Lung (tissue), 12 donors: ENCODE measurements around the gene ARHGAP10. TPM values are rescaled to one million over a fixed set of nuclear protein-coding genes. Genes with fewer than 3 reads are reported as not detected.

Experiments used
- ATAC-seq: fragments of 200-7000 bp; cut with Tn5 transposase; one replicate; pipeline ENCODE4 v1.9.1; 2020; ENCODE audit warnings: moderate number of reproducible peaks; ENCODE audit not compliant: insufficient read depth, low FRiP score
- DNase-seq, 3 donors: peaks; one replicate each; pipeline ENCODE4 v3.0.0-alpha.2; 2013 to 2017
- H3K27ac ChIP-seq, 2 donors: one replicate each; pipeline ENCODE4 v1.5.1; 2013; ENCODE audit warnings: mild to moderate bottlenecking in 2 of 2, moderate library complexity in 2 of 2, control low read depth in 1 of 2, inconsistent platforms in 1 of 2, low read depth in 1 of 2, low read length in 1 of 2
- H3K27me3 ChIP-seq, 3 donors: one replicate each; pipeline ENCODE4 v1.5.1; 2013; ENCODE audit warnings: low read length in 2 of 3; ENCODE audit not compliant: control insufficient read depth in 3 of 3, insufficient read depth in 3 of 3
- H3K36me3 ChIP-seq, 4 donors: one replicate each; pipeline ENCODE4 v1.5.1; 2013; ENCODE audit warnings: low read length in 4 of 4, mild to moderate bottlenecking in 1 of 4, moderate library complexity in 1 of 4; ENCODE audit not compliant: control insufficient read depth in 4 of 4, insufficient read depth in 4 of 4
- H3K4me1 ChIP-seq, 5 donors: one replicate each; pipeline ENCODE4 v1.5.1; 2013; ENCODE audit warnings: low read length in 5 of 5, mild to moderate bottlenecking in 2 of 5, moderate library complexity in 1 of 5; ENCODE audit not compliant: control insufficient read depth in 5 of 5, insufficient read depth in 5 of 5
- H3K4me3 ChIP-seq: one replicate; pipeline ENCODE4 v1.5.1; 2013; ENCODE audit warnings: mild to moderate bottlenecking, control low read depth, moderate library complexity
- H3K9ac ChIP-seq, 2 donors: one replicate each; pipeline ENCODE4 v1.5.1; 2013; ENCODE audit warnings: low read length in 2 of 2, control low read depth in 1 of 2; ENCODE audit not compliant: insufficient read depth in 1 of 2
- H3K9me3 ChIP-seq, 4 donors: one replicate each; pipeline ENCODE4 v1.5.1; 2013; ENCODE audit warnings: low read length in 3 of 4, mild to moderate bottlenecking in 1 of 4, moderate library complexity in 1 of 4; ENCODE audit not compliant: control insufficient read depth in 4 of 4, insufficient read depth in 3 of 4
- WGBS, 2 donors: extraction: QIAGEN DNeasy Blood & Tissue Kit; methylation state at CpG; one replicate each; pipeline ENCODE4 v1.1.7; 2013; 5-methylcytosine and 5-hydroxymethylcytosine counted together
- polyA plus RNA-seq, 2 donors: library from polyadenylated mRNA; stranded (reverse); fragments of 200-250 nt; gene quantifications; one replicate each; pipeline ENCODE4 v1.2.1, GENCODE V29; 2013
- total RNA-seq, 2 donors: library from RNA; depleted of rRNA in 1 of 2; stranded (reverse); fragments of >200 nt in 1 of 2; gene quantifications; one replicate each; pipeline ENCODE4 v1.2.1, GENCODE V29; 2014 to 2021
- TF ChIP-seq, protein P1 (sequence below): IDR thresholded peaks from 2 replicates; pipeline ENCODE4 v1.5.1; 2012; ENCODE audit warnings: mild to moderate bottlenecking; ENCODE audit errors: control extremely low read depth, extremely low read depth
- donor health status: control.
- donor health status: control.
- donor health status: Bipolar disorder and iron deficiency.
- donor health status: healthy.
- donor health status: DM: yes; HTN: yes; CAD: no.

Gene ARHGAP10
- total and polyA plus RNA-seq, 4 donors: 9.1 to 25.0 (median 17.5) TPM

DNA sequence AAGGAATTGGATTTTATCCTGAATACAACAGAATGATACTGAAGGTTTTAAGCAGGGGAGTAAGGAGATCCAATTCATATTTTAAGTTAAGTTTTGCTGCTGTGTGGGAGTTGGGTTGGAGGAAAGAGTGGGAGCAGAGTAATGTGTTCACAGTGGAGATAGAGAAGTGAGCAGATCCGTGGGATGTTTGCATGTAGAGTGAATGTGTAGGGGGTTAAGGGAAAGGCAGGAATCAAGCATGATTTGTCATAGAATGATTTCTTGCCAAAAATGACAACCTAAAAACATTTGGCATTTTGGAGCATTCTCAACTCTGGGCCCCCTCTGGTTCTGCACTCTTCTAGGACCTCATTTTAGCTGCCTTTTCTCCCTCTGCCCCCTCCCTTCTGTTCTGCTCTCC, 76.6 kb downstream of the ARHGAP10 start:
- peaks cover 0 to 32% (median 5%) of the 10 kb centered on the region in 5 donors for H3K4me1 ChIP-seq
- DNase-seq: no peak
- 36 to 54% methylated on average over 1 of the region's 1 CpG for WGBS, 2 donors
- H3K27me3 ChIP-seq: no peaks in the 10 kb centered on the region
- no peaks in the 10 kb centered on the region for H3K9me3 ChIP-seq
- TF ChIP-seq, protein P1, sequence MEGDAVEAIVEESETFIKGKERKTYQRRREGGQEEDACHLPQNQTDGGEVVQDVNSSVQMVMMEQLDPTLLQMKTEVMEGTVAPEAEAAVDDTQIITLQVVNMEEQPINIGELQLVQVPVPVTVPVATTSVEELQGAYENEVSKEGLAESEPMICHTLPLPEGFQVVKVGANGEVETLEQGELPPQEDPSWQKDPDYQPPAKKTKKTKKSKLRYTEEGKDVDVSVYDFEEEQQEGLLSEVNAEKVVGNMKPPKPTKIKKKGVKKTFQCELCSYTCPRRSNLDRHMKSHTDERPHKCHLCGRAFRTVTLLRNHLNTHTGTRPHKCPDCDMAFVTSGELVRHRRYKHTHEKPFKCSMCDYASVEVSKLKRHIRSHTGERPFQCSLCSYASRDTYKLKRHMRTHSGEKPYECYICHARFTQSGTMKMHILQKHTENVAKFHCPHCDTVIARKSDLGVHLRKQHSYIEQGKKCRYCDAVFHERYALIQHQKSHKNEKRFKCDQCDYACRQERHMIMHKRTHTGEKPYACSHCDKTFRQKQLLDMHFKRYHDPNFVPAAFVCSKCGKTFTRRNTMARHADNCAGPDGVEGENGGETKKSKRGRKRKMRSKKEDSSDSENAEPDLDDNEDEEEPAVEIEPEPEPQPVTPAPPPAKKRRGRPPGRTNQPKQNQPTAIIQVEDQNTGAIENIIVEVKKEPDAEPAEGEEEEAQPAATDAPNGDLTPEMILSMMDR: no peak
- H3K27ac ChIP-seq: no peak overlapping the region
- no peak overlapping the region for H3K4me3 ChIP-seq
- no peaks in the 10 kb centered on the region for H3K36me3 ChIP-seq
- H3K9ac ChIP-seq: no peak overlapping the region
- ATAC-seq: peak; percentile 48

DNA sequence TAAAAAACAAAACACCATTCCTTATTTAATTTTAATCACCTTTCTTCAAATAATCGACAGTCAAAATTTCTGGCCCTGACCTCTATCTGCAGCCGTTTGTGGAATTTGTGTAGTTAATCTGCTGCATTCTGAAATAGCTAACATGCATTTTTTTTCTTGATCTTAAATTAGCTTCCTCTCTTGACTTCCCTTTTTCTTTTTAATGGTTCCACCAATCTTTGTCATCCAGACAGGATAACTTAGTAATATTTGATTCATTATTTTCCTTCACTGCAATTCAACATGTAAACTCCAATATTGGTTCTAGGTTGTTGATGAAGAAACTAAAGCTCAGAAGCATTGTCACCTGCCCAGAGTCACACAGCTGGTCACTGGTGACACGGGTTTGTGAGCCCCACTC, 77.3 kb downstream of the ARHGAP10 start:
- DNase-seq (no peak), ATAC-seq (no peak)
- 31 to 56% methylated on average over 3 of the region's 3 CpGs for WGBS, 2 donors
- Histone ChIP-seq H3K27ac (no peak overlapping the region), H3K27me3 (no peaks in the 10 kb centered on the region), H3K36me3 (no peaks in the 10 kb centered on the region), H3K9ac (no peak overlapping the region), H3K4me3 (no peak overlapping the region), H3K9me3 (no peaks in the 10 kb centered on the region), H3K4me1 (peaks cover 0 to 34% (median 5%) of the 10 kb centered on the region in 5 donors)
- TF ChIP-seq, protein P1: no peak

DNA sequence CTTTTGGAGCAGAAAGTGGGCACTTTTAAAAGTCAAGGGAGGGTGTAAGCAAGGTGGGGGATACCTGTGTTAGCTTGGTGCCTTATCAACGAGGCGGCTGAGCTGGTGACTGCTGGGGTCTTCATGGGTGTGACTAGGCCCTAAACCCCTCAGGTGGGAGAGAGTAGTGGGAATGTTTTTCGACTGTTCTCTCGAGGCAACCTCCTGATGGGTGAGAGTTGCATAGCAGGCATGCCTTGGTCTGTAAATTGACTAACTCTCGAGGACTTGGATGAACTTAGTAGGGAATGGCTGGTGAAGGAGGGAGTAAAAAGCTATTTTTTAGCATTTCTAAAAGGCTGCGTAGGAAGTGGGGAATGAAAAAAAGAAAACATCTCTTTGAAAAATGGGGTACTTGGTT, 80.0 kb downstream of the ARHGAP10 start:
- H3K9me3 ChIP-seq: no peaks in the 10 kb centered on the region
- H3K9ac ChIP-seq: no peak overlapping the region
- TF ChIP-seq, protein P1: no peak
- H3K36me3 ChIP-seq: no peaks in the 10 kb centered on the region
- ATAC-seq (no peak), DNase-seq (no peak)
- H3K27ac ChIP-seq: no peak overlapping the region
- no peak overlapping the region for H3K4me3 ChIP-seq
- 93% methylated on average over 6 of the region's 6 CpGs for WGBS, 2 donors
- H3K27me3 ChIP-seq: no peaks in the 10 kb centered on the region
- peaks cover 4 to 39% (median 7%) of the 10 kb centered on the region in 5 donors for H3K4me1 ChIP-seq

DNA sequence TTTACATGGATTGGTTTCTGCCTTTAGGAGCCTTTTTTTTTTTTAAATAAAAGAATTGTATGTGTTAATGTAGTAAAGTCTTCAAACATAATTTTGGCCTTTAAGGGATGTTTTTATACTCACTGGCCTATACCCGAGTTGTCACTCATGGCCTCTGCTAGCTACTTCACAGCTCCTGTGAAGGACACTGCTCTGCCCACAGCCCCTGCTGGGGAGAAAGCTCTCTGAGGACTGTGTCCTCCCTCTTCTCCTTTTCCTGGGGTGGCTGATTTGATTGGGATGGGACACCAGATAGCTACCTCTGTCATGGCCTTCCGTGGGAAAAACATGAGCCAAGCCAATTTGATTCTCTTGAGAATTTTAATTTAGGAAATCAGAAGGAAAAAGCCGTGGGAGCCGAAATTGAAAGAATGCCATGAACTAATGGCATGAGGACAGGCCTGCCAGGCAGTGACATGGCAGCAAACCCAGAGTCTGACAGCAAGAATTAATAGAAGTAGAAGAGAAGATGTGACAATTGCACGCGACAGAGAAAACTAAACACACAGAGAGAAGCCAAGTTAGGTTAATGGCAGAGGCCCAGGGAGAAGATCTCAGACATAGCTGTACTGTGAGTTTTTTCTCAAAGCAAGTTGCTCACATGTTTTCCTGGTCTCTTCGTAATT, 81.4 kb downstream of the ARHGAP10 start:
- ATAC-seq: no peak
- Histone ChIP-seq H3K4me1 (peaks cover 4 to 41% (median 7%) of the 10 kb centered on the region in 5 donors), H3K4me3 (no peak overlapping the region), H3K36me3 (no peaks in the 10 kb centered on the region), H3K27ac (peak overlapping the region in 1 of 2 donors; percentile 81), H3K27me3 (no peaks in the 10 kb centered on the region), H3K9me3 (no peaks in the 10 kb centered on the region), H3K9ac (no peak overlapping the region)
- WGBS, 2 donors: 76 to 85% methylated on average over 7 of the region's 7 CpGs
- no peak for DNase-seq
- TF ChIP-seq, protein P1: no peak
